HCT116 (cell line): ENCODE results near the gene COBLL1. TPM values are rescaled to one million over a fixed set of nuclear protein-coding genes. Genes with fewer than 3 reads are reported as not detected.

Experiments used
- ATAC-seq: fragments of 200-7000 bp; cut with Tn5 transposase; 2 replicates; pipeline ENCODE4 v1.9.1; 2020; ENCODE audit warnings: mild to moderate bottlenecking, moderate library complexity
- BruUV-seq: library from RNA; stranded (reverse); fragments of 400-500 nt; replicated peaks from 2 replicates; lab custom pipeline; 2021; lab: Mats Ljungman, UMichigan
- CTCF ChIA-PET: fragments of 300-600 bp; sonication (Branson Sonifier 250); formaldehyde crosslinking; loops from one replicate; lab custom pipeline; 2021; ENCODE audit warnings: antibody characterized with exemption; lab: Charles Lee
- POLR2A ChIA-PET: fragments of 300-600, 350-600 bp; sonication (Branson Sonifier 250); formaldehyde crosslinking; loops from one replicate; lab custom pipeline; 2021; ENCODE audit warnings: antibody characterized with exemption; lab: Charles Lee
- RAD21 ChIA-PET, 2 experiments: fragments of 300-600 bp; sonication (Branson Sonifier 250); formaldehyde crosslinking; loops; one replicate each; lab custom pipeline; 2023; ENCODE audit warnings: low total read pairs in 2 of 2; ENCODE audit not compliant: uncharacterized antibody in 2 of 2, unreplicated experiment in 2 of 2, low non-redundant PET in 1 of 2; lab: Charles Lee
- DNase-seq: peaks from one replicate; pipeline ENCODE4 v3.0.0-alpha.2; 2010; ENCODE audit warnings: low read depth, low spot score
- H2AFZ ChIP-seq: fragments of 200-600 bp; shearing (Covaris generic), sonication (generic); 2 replicates; pipeline ENCODE4 v1.6.1; 2017; ENCODE audit warnings: low read depth, mixed run types, mixed read lengths, antibody characterized with exemption, low read length; ENCODE audit not compliant: poor library complexity, severe bottlenecking
- H3K27ac ChIP-seq: 2 replicates; pipeline ENCODE4 v1.5.1; 2012; ENCODE audit warnings: low read depth, low read length
- H3K27me3 ChIP-seq: fragments of 200-600 bp; sonication (generic); 2 replicates; pipeline ENCODE4 v1.6.1; 2016; ENCODE audit warnings: mixed run types, low read length, mixed read lengths; ENCODE audit not compliant: insufficient read depth
- H3K36me3 ChIP-seq, 2 experiments: fragments of 200-500 bp in 1 of 2; fragments of 200-600 bp in 1 of 2; sonication (Bioruptor generic) in 1 of 2; sonication (generic) in 1 of 2; 2 replicates each; pipeline versions ENCODE4 v1.5.1 to v1.6.1; 2014 to 2016; ENCODE audit warnings: low read length in 2 of 2, inconsistent platforms in 1 of 2, mixed read lengths in 1 of 2, mixed run types in 1 of 2; ENCODE audit not compliant: insufficient read depth in 2 of 2, control insufficient read depth in 1 of 2
- H3K4me1 ChIP-seq, 2 experiments: fragments of 200-600 bp in 1 of 2; sonication (generic) in 1 of 2; 2 replicates each; pipeline versions ENCODE4 v1.5.1 to v1.6.1; 2012 to 2017; ENCODE audit warnings: low read length in 2 of 2, inconsistent platforms in 1 of 2, mild to moderate bottlenecking in 1 of 2, mixed read lengths in 1 of 2, mixed run types in 1 of 2, moderate library complexity in 1 of 2; ENCODE audit not compliant: insufficient read depth in 2 of 2, control insufficient read depth in 1 of 2
- H3K4me2 ChIP-seq: fragments of 200-600 bp; sonication (generic); 2 replicates; pipeline ENCODE4 v1.6.1; 2017; ENCODE audit warnings: mixed run types, low read length, mixed read lengths
- H3K4me3 ChIP-seq, 2 experiments: fragments of 200-600 bp in 1 of 2; sonication (generic) in 1 of 2; replicated peaks in 1 of 2; 2 replicates each; pipeline ENCODE4 v1.5.1; 2011 to 2016; ENCODE audit warnings: low read length in 2 of 2, control low read depth in 1 of 2, low read depth in 1 of 2, mild to moderate bottlenecking in 1 of 2, mixed read lengths in 1 of 2, mixed run types in 1 of 2
- H3K79me2 ChIP-seq: fragments of 200-600 bp; sonication (generic); 2 replicates; pipeline ENCODE4 v1.6.1; 2017; ENCODE audit warnings: mild to moderate bottlenecking, mixed run types, low read length, moderate library complexity, mixed read lengths; ENCODE audit not compliant: insufficient read depth
- H3K9ac ChIP-seq: fragments of 200-600 bp; sonication (generic); 2 replicates; pipeline ENCODE4 v1.6.1; 2016; ENCODE audit warnings: low read length, mixed read lengths
- H3K9me2 ChIP-seq: fragments of 200-600 bp; sonication (generic), shearing (Covaris generic); 2 replicates; pipeline ENCODE4 v1.6.1; 2017; ENCODE audit warnings: mixed run types, mild to moderate bottlenecking, moderate library complexity; ENCODE audit not compliant: insufficient read depth
- H3K9me3 ChIP-seq, 2 experiments: fragments of 200-500 bp in 1 of 2; fragments of 200-600 bp in 1 of 2; sonication (Bioruptor generic) in 1 of 2; sonication (generic) in 1 of 2; 2 replicates each; pipeline ENCODE4 v1.6.1; 2014 to 2017; ENCODE audit warnings: low read length in 2 of 2, mixed read lengths in 2 of 2, inconsistent platforms in 1 of 2, low read depth in 1 of 2, mild to moderate bottlenecking in 1 of 2, mixed run types in 1 of 2, moderate library complexity in 1 of 2; ENCODE audit not compliant: control insufficient read depth in 1 of 2, insufficient read depth in 1 of 2
- H4K20me1 ChIP-seq: fragments of 200-600 bp; sonication (generic), shearing (Covaris generic); 2 replicates; pipeline ENCODE4 v1.6.1; 2017; ENCODE audit warnings: mixed run types, mild to moderate bottlenecking, moderate library complexity; ENCODE audit not compliant: insufficient read depth
- CBX3 ChIP-seq: IDR thresholded peaks from 2 replicates; pipeline ENCODE4 v1.6.1; 2012; ENCODE audit warnings: low read depth
- CEBPB ChIP-seq: IDR thresholded peaks from 2 replicates; pipeline ENCODE4 v1.6.1; 2012; ENCODE audit warnings: low read depth
- ELF1 ChIP-seq: IDR thresholded peaks from 2 replicates; pipeline ENCODE4 v1.6.1; 2012; ENCODE audit warnings: low read depth, borderline replicate concordance
- EZH2 ChIP-seq: fragments of 200-600 bp; sonication (generic); IDR thresholded peaks from 2 replicates; pipeline ENCODE4 v1.6.1; 2017; ENCODE audit warnings: antibody characterized with exemption, mixed run types
- EZH2phosphoT487 ChIP-seq: fragments of 200-600 bp; IDR thresholded peaks from 2 replicates; pipeline ENCODE4 v1.6.1; 2018; ENCODE audit warnings: antibody characterized with exemption, borderline replicate concordance
- FOSL1 ChIP-seq: IDR thresholded peaks from 2 replicates; pipeline ENCODE4 v1.6.1; 2012; ENCODE audit warnings: low read depth
- JUND ChIP-seq: IDR thresholded peaks from 2 replicates; pipeline ENCODE4 v1.6.1; 2012
- MAX ChIP-seq: IDR thresholded peaks from 2 replicates; pipeline ENCODE4 v1.6.1; 2012
- POLR2A ChIP-seq: IDR thresholded peaks from 2 replicates; pipeline ENCODE4 v1.7.0; 2011; ENCODE audit warnings: borderline replicate concordance; ENCODE audit not compliant: insufficient read depth, insufficient read length; ENCODE audit errors: extremely low read depth
- RAD21 ChIP-seq: IDR thresholded peaks from 2 replicates; pipeline ENCODE4 v1.6.1; 2012; ENCODE audit warnings: low read depth, mild to moderate bottlenecking
- REST ChIP-seq: IDR thresholded peaks from 2 replicates; pipeline ENCODE4 v1.6.1; 2012; ENCODE audit warnings: low read depth
- SP1 ChIP-seq: IDR thresholded peaks from 2 replicates; pipeline ENCODE4 v1.6.1; 2012; ENCODE audit warnings: low read depth
- SRF ChIP-seq: IDR thresholded peaks from 2 replicates; pipeline ENCODE4 v1.6.1; 2012; ENCODE audit warnings: low read depth
- TCF7L2 ChIP-seq: IDR thresholded peaks from 2 replicates; pipeline ENCODE4 v1.7.0; 2011; ENCODE audit warnings: borderline replicate concordance, inconsistent platforms; ENCODE audit not compliant: insufficient read depth, insufficient read length; ENCODE audit errors: extremely low read depth
- YY1 ChIP-seq: IDR thresholded peaks from 2 replicates; pipeline ENCODE4 v1.6.1; 2011; ENCODE audit warnings: low read length, low read depth, moderate library complexity, mild to moderate bottlenecking; ENCODE audit not compliant: insufficient replicate concordance; ENCODE audit errors: extremely low read depth
- ZBTB33 ChIP-seq: IDR thresholded peaks from 2 replicates; pipeline ENCODE4 v1.6.1; 2011; ENCODE audit warnings: mild to moderate bottlenecking, low read length, moderate library complexity; ENCODE audit not compliant: insufficient replicate concordance; ENCODE audit errors: extremely low read depth
- ZFX ChIP-seq: fragments of 450-650 bp; IDR thresholded peaks from 2 replicates; pipeline ENCODE4 v1.6.1; 2017
- intact Hi-C: fragments of 100-400 bp; cut with micrococcal nuclease; formaldehyde crosslinking; loops from 2 replicates; pipeline ENCODE4 v1.10.0; 2022
- total RNA-seq: library from RNA; stranded (reverse); gene quantifications from one replicate; pipeline ENCODE4 v1.2.1, GENCODE V29; 2021; ENCODE audit not compliant: unreplicated experiment
- TF ChIP-seq, protein P1 (sequence below), 3 experiments: fragments of 200-600 bp in 1 of 3; sonication (generic) in 1 of 3; IDR thresholded peaks in 2 of 3; conservative IDR thresholded peaks in 1 of 3; 2 replicates each; pipeline ENCODE4 v1.5.1; 2012 to 2017; ENCODE audit warnings: low read depth in 2 of 3, low read length in 2 of 3, antibody characterized with exemption in 1 of 3, borderline replicate concordance in 1 of 3, control low read depth in 1 of 3, mild to moderate bottlenecking in 1 of 3, mixed read lengths in 1 of 3, mixed run types in 1 of 3, moderate library complexity in 1 of 3; ENCODE audit not compliant: insufficient read depth in 1 of 3
- TF ChIP-seq, protein P2 (sequence below): IDR thresholded peaks from 2 replicates; pipeline ENCODE4 v1.6.1; 2012

Gene COBLL1
- total RNA-seq, 1 experiment from 2014 or later: 3.6 TPM

- intact Hi-C loops: no loop called here
- no peaks in the 10 kb centered on the region for H3K27me3 ChIP-seq
- TF ChIP-seq YY1 (no peak), CEBPB (no peak), POLR2A (no peak), SRF (no peak), RAD21 (no peak), ELF1 (no peak), CBX3 (no peak), MAX (no peak), EZH2phosphoT487 (no peak), REST (no peak), FOSL1 (no peak), TCF7L2 (no peak), ZFX (no peak), ZBTB33 (no peak), JUND (no peak), EZH2 (no peak), SP1 (no peak)
- TF ChIP-seq, protein P1, sequence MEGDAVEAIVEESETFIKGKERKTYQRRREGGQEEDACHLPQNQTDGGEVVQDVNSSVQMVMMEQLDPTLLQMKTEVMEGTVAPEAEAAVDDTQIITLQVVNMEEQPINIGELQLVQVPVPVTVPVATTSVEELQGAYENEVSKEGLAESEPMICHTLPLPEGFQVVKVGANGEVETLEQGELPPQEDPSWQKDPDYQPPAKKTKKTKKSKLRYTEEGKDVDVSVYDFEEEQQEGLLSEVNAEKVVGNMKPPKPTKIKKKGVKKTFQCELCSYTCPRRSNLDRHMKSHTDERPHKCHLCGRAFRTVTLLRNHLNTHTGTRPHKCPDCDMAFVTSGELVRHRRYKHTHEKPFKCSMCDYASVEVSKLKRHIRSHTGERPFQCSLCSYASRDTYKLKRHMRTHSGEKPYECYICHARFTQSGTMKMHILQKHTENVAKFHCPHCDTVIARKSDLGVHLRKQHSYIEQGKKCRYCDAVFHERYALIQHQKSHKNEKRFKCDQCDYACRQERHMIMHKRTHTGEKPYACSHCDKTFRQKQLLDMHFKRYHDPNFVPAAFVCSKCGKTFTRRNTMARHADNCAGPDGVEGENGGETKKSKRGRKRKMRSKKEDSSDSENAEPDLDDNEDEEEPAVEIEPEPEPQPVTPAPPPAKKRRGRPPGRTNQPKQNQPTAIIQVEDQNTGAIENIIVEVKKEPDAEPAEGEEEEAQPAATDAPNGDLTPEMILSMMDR (IDR thresholded peaks at IDR 0.05 in 2 of 3, conservative IDR thresholded peaks at IDR 0.05 in 1 of 3; ENCODE audit: borderline replicate concordance in 1 of 3, insufficient read depth in 1 of 3, low read depth in 2 of 3, low read length in 2 of 3): no peak
- TF ChIP-seq, protein P2, sequence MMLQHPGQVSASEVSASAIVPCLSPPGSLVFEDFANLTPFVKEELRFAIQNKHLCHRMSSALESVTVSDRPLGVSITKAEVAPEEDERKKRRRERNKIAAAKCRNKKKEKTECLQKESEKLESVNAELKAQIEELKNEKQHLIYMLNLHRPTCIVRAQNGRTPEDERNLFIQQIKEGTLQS: no peak
- TF ChIP-seq, all 23 proteins: peak for 0
- POLR2A ChIA-PET: no interaction called here
- Histone ChIP-seq H3K36me3 (no peaks in the 10 kb centered on the region), H3K4me2 (no peak overlapping the region), H3K9me3 (no peaks in the 10 kb centered on the region), H3K9me2 (no peaks in the 10 kb centered on the region), H3K4me3 (no peak overlapping the region), H3K27ac (no peak overlapping the region), H3K9ac (no peak overlapping the region), H3K79me2 (no peaks in the 10 kb centered on the region), H4K20me1 (no peaks in the 10 kb centered on the region), H2AFZ (no peak overlapping the region), H3K4me1 (no peaks in the 10 kb centered on the region)
- no TSS peak for BruUV-seq
- DNase-seq (no peak), ATAC-seq (no peak)
- RAD21 ChIA-PET: no interaction called here
- CTCF ChIA-PET: interaction anchor here (1.9 kb wide), 1 partner anchor 10 kb away, joined by 11 read pairs; the partner anchor contains the start of gene COBLL1
These were observed 9.7 kb downstream of the COBLL1 start for GRCh38 chr2:164831887-164832286.
